Stimulated activated naive CD8-positive, alpha-beta T cell treated with anti-CD3 and anti-CD28 coated beads, Interleukin-15, Interleukin-2, amounts not matched to agents 100 U/mL and 50 U/mL, for 24 hours (primary cell): Measurements from ENCODE around the gene OPCML.

Experiments used
- ATAC-seq: fragments of 150-1000 bp; cut with Tn5 transposase; one replicate; pipeline ENCODE4 v1.10.0; 2021
- DNase-seq: peaks from one replicate; pipeline ENCODE4 v3.0.0; 2021

The OPCML gene

GRCh38 chr11:133531971-133532651 is at the start of gene OPCML:
Gene OPCML, minus strand, starts transcription at chr11:133532501.
- DNase-seq (no peak), ATAC-seq (no peak)

- DNase-seq: no peak
Observed at GRCh38 chr11:133581091-133581490, 48.8 kb upstream of the OPCML start.

GRCh38 chr11:133579165-133580031 is 47.1 kb upstream of the OPCML start:
- DNase-seq: no peak
- ATAC-seq: no peak

More at GRCh38 chr11:133581091-133581490, 48.8 kb upstream of the OPCML start:
- ATAC-seq: no peak

- ATAC-seq (no peak), DNase-seq (no peak)
Observed at GRCh38 chr11:133577403-133577802, 45.1 kb upstream of the OPCML start.

GRCh38 chr11:133576351-133576750 is 44.0 kb upstream of the OPCML start:
- peak; percentile 7 for DNase-seq

GRCh38 chr11:133573081-133573480 is 40.8 kb upstream of the OPCML start:
- ATAC-seq: no peak
- DNase-seq: no peak

More at GRCh38 chr11:133576351-133576750, 44.0 kb upstream of the OPCML start:
- ATAC-seq: no peak

- no peak for ATAC-seq
Observed at GRCh38 chr11:133570376-133570775, 38.1 kb upstream of the OPCML start.

GRCh38 chr11:133563505-133564025 is 31.3 kb upstream of the OPCML start:
- DNase-seq (no peak), ATAC-seq (no peak)

More at GRCh38 chr11:133570376-133570775, 38.1 kb upstream of the OPCML start:
- no peak for DNase-seq

- ATAC-seq (no peak), DNase-seq (no peak)
Observed at GRCh38 chr11:133560472-133560855, 28.2 kb upstream of the OPCML start.

GRCh38 chr11:133559833-133560471 is 27.7 kb upstream of the OPCML start:
- DNase-seq (no peak), ATAC-seq (no peak)

GRCh38 chr11:133559382-133559781 is 27.1 kb upstream of the OPCML start:
- no peak for ATAC-seq

GRCh38 chr11:133555034-133555433 is 22.7 kb upstream of the OPCML start:
- ATAC-seq: no peak
- no peak for DNase-seq

More at GRCh38 chr11:133559382-133559781, 27.1 kb upstream of the OPCML start:
- no peak for DNase-seq

GRCh38 chr11:133553885-133554740 is 21.8 kb upstream of the OPCML start:
- ATAC-seq (no peak), DNase-seq (no peak)

- DNase-seq: no peak
- no peak for ATAC-seq
Observed at GRCh38 chr11:133552938-133553337, 20.6 kb upstream of the OPCML start.

- DNase-seq (no peak), ATAC-seq (no peak)
Observed at GRCh38 chr11:133551064-133551463, 18.8 kb upstream of the OPCML start.

- DNase-seq (no peak), ATAC-seq (no peak)
Observed at GRCh38 chr11:133549826-133550225, 17.5 kb upstream of the OPCML start.

GRCh38 chr11:133548641-133549040 is 16.3 kb upstream of the OPCML start:
- no peak for ATAC-seq
- DNase-seq: no peak

GRCh38 chr11:133547808-133548494 is 15.7 kb upstream of the OPCML start:
- ATAC-seq: no peak
- DNase-seq: no peak

GRCh38 chr11:133545199-133545803 is 13.0 kb upstream of the OPCML start:
- no peak for ATAC-seq
- DNase-seq: no peak

- no peak for ATAC-seq
Observed at GRCh38 chr11:133541720-133542095, 9.4 kb upstream of the OPCML start.

More at GRCh38 chr11:133541720-133542095, 9.4 kb upstream of the OPCML start:
- no peak for DNase-seq
